ENCODE measurements around the gene CCDC13. TPM values are rescaled to one million over a fixed set of nuclear protein-coding genes. Genes with fewer than 3 reads are reported as not detected.
A peak's percentile ranks its signal among the peaks of the same experiment; 100 is the strongest.

Gene CCDC13
- total RNA-seq, 1 experiment from 2014 or later = 0.82 TPM

DNA sequence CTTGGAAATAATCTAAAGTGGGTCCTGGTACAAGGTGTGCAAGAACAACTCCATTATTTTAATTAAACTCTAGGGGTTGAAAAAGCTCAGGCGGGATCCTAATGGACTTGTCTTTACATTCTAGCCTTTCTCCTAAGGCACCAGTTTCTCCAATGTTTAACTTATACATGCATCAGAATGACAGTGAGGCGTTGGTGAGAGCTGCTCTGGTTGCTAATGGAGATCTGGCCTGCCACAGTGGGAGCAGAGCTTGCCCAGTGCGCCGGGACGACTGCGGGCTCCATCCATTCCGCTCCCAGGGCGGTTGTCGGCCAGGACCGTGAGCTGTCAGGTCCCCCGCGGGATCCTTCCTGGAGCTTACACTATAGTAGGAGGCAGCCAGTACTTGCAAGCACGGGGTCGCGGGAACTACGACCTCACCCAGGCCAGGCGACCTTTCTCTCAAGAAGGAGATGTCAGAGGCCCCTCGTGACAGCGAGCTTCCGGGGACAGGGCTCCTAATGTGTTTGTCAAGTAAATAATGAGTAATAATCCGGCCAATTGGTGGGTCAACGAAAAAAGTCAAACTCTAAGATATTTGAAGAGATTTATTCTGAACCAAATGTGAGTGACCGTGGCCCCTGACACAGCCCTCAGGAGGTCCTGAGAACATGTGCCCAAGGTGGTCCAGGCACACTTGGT, 32.2 kb upstream of the CCDC13 start:
- no TSS peak for BruUV-seq (replicated peaks)
- ChIA-PET POLR2A (interaction anchor here (1.1 kb wide), 1 partner anchor 10 kb away, joined by 3 read pairs; no protein-coding TSS in a partner anchor), CTCF (no interaction called here)
- Histone ChIP-seq H3K36me3 (ENCODE audit: control insufficient read depth, insufficient read depth, low read length) (peaks cover 9% of the 10 kb centered on the region; the same call in 1 of the 2 replicates), H3K27me3 (ENCODE audit: control insufficient read depth, insufficient read depth, low read length) (no peaks in the 10 kb centered on the region; the same call in 1 of the 2 replicates), H3K4me3 (ENCODE audit: low read depth in 2 of 2, low read length in 2 of 2) (peak overlapping the region; percentile 79 to 86), H3K9me3 (ENCODE audit: control insufficient read depth, insufficient read depth, low read depth, low read length) (no peaks in the 10 kb centered on the region), H3K4me1 (ENCODE audit: control insufficient read depth, insufficient read depth, low read length) (peaks cover 7% of the 10 kb centered on the region), H3K27ac (ENCODE audit: low read length) (peak overlapping the region; percentile 81; the same call in 1 of the 2 replicates)
- DNase-seq (ENCODE audit: low read depth, low spot score) (no peak), ATAC-seq (no peak)
- in situ Hi-C loops (cut with HindIII; ENCODE audit: low pct_unique_long_range_greater_than_20kb, low sequenced_read_pairs) = no loop called here
- intact Hi-C loops (cut with micrococcal nuclease; ENCODE audit: unreplicated experiment) = no loop called here
- no peak for TF ChIP-seq TCF7L2 (IDR thresholded peaks at IDR 0.05; ENCODE audit: low read depth, low read length)
- TF ChIP-seq, protein P1, sequence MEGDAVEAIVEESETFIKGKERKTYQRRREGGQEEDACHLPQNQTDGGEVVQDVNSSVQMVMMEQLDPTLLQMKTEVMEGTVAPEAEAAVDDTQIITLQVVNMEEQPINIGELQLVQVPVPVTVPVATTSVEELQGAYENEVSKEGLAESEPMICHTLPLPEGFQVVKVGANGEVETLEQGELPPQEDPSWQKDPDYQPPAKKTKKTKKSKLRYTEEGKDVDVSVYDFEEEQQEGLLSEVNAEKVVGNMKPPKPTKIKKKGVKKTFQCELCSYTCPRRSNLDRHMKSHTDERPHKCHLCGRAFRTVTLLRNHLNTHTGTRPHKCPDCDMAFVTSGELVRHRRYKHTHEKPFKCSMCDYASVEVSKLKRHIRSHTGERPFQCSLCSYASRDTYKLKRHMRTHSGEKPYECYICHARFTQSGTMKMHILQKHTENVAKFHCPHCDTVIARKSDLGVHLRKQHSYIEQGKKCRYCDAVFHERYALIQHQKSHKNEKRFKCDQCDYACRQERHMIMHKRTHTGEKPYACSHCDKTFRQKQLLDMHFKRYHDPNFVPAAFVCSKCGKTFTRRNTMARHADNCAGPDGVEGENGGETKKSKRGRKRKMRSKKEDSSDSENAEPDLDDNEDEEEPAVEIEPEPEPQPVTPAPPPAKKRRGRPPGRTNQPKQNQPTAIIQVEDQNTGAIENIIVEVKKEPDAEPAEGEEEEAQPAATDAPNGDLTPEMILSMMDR (IDR thresholded peaks at IDR 0.05) = no peak
- TF ChIP-seq, protein P2, sequence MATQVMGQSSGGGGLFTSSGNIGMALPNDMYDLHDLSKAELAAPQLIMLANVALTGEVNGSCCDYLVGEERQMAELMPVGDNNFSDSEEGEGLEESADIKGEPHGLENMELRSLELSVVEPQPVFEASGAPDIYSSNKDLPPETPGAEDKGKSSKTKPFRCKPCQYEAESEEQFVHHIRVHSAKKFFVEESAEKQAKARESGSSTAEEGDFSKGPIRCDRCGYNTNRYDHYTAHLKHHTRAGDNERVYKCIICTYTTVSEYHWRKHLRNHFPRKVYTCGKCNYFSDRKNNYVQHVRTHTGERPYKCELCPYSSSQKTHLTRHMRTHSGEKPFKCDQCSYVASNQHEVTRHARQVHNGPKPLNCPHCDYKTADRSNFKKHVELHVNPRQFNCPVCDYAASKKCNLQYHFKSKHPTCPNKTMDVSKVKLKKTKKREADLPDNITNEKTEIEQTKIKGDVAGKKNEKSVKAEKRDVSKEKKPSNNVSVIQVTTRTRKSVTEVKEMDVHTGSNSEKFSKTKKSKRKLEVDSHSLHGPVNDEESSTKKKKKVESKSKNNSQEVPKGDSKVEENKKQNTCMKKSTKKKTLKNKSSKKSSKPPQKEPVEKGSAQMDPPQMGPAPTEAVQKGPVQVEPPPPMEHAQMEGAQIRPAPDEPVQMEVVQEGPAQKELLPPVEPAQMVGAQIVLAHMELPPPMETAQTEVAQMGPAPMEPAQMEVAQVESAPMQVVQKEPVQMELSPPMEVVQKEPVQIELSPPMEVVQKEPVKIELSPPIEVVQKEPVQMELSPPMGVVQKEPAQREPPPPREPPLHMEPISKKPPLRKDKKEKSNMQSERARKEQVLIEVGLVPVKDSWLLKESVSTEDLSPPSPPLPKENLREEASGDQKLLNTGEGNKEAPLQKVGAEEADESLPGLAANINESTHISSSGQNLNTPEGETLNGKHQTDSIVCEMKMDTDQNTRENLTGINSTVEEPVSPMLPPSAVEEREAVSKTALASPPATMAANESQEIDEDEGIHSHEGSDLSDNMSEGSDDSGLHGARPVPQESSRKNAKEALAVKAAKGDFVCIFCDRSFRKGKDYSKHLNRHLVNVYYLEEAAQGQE (IDR thresholded peaks at IDR 0.05; ENCODE audit: insufficient read depth in 1 of 2, low read depth in 2 of 2, low read length in 1 of 2) = no peak
- no peak for TF ChIP-seq POLR2AphosphoS5 (IDR thresholded peaks at IDR 0.05; ENCODE audit: low read depth, low read length)
- no peak for TF ChIP-seq SIN3A (IDR thresholded peaks at IDR 0.05; ENCODE audit: borderline replicate concordance, insufficient read depth, low read depth, low read length)

DNA sequence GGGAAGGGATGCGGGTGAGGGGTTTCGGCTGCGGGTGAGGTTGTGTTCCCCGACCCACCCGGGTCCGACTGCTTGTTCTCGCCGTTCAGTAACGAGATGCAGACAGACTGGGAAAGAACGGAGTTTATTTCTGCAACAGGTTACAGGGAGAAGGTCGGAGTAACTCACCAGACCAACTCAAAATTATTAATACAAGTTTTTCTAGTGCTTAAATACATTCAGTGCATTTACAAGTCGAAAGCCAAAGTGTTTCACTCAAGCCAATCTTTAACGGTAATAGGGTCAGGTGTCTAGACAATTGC, 31.7 kb upstream of the CCDC13 start:
- ChIA-PET POLR2A (interaction anchor here (1.1 kb wide), 1 partner anchor 10 kb away, joined by 3 read pairs; no protein-coding TSS in a partner anchor), CTCF (no interaction called here)
- Histone ChIP-seq H3K9me3 (ENCODE audit: control insufficient read depth, insufficient read depth, low read depth, low read length) (no peaks in the 10 kb centered on the region), H3K4me3 (ENCODE audit: low read depth in 2 of 2, low read length in 2 of 2) (peak overlapping the region; percentile 79 to 86), H3K27me3 (ENCODE audit: control insufficient read depth, insufficient read depth, low read length) (no peaks in the 10 kb centered on the region; the same call in 1 of the 2 replicates), H3K4me1 (ENCODE audit: control insufficient read depth, insufficient read depth, low read length) (peaks cover 7% of the 10 kb centered on the region), H3K36me3 (ENCODE audit: control insufficient read depth, insufficient read depth, low read length) (peaks cover 9% of the 10 kb centered on the region; the same call in 1 of the 2 replicates), H3K27ac (ENCODE audit: low read length) (peak overlapping the region; percentile 81; the same call in 1 of the 2 replicates)
- in situ Hi-C loops (cut with HindIII; ENCODE audit: low pct_unique_long_range_greater_than_20kb, low sequenced_read_pairs) (no loop called here), intact Hi-C loops (cut with micrococcal nuclease; ENCODE audit: unreplicated experiment) (no loop called here)
- BruUV-seq (replicated peaks) = no TSS peak
- TF ChIP-seq, protein P1 (IDR thresholded peaks at IDR 0.05) = no peak
- TF ChIP-seq TCF7L2 (IDR thresholded peaks at IDR 0.05; ENCODE audit: low read depth, low read length) = no peak
- TF ChIP-seq POLR2AphosphoS5 (IDR thresholded peaks at IDR 0.05; ENCODE audit: low read depth, low read length) = no peak
- TF ChIP-seq SIN3A (IDR thresholded peaks at IDR 0.05; ENCODE audit: borderline replicate concordance, insufficient read depth, low read depth, low read length) = no peak
- TF ChIP-seq, protein P2 (IDR thresholded peaks at IDR 0.05; ENCODE audit: insufficient read depth in 1 of 2, low read depth in 2 of 2, low read length in 1 of 2) = no peak
- DNase-seq (ENCODE audit: low read depth, low spot score) (no peak), ATAC-seq (peak; percentile 24)
